ENCODE data around the gene DCLK2. TPM values are rescaled to one million over a fixed set of nuclear protein-coding genes. Genes with fewer than 3 reads are reported as not detected.

Gene DCLK2
- total RNA-seq, 4 donors from 2014 or later: 0.61 to 4.0 (median 0.74) TPM

DNA sequence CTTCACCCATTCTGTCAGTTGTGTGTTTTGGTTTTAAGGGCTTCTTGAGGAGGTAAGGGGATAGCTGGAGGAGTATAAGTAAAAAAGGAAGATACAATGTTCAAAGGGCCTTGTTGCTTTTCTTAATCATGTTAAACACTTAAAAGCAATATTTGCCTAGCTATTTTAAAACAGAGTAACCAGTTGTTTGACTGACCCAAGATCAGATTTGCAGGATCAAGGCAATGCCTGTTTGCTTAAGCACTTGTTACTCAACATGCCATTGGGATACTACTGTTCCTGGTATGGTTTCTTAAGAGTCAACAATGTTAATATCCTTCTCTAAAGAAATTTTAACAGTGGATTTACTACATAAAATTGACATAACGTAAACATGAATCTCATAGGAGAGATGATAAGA is 2.6 kb downstream of the DCLK2 start:
- no peak for TF ChIP-seq POLR2A (IDR thresholded peaks at IDR 0.05)
- TF ChIP-seq, protein P1, sequence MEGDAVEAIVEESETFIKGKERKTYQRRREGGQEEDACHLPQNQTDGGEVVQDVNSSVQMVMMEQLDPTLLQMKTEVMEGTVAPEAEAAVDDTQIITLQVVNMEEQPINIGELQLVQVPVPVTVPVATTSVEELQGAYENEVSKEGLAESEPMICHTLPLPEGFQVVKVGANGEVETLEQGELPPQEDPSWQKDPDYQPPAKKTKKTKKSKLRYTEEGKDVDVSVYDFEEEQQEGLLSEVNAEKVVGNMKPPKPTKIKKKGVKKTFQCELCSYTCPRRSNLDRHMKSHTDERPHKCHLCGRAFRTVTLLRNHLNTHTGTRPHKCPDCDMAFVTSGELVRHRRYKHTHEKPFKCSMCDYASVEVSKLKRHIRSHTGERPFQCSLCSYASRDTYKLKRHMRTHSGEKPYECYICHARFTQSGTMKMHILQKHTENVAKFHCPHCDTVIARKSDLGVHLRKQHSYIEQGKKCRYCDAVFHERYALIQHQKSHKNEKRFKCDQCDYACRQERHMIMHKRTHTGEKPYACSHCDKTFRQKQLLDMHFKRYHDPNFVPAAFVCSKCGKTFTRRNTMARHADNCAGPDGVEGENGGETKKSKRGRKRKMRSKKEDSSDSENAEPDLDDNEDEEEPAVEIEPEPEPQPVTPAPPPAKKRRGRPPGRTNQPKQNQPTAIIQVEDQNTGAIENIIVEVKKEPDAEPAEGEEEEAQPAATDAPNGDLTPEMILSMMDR (IDR thresholded peaks at IDR 0.05): no peak
- no peak overlapping the region for H3K27ac ChIP-seq
- WGBS, 2 donors: 67 to 93% methylated on average over 1 of the region's 1 CpG
- no peak overlapping the region for H3K4me3 ChIP-seq
- peaks cover 0 to 62% (median 0%) of the 10 kb centered on the region in 4 donors for H3K27me3 ChIP-seq
- intact Hi-C loops (cut with DNase I): no loop called here
- peaks cover 0 to 33% (median 9%) of the 10 kb centered on the region in 3 donors for H3K4me1 ChIP-seq
- H3K9me3 ChIP-seq: no peaks in the 10 kb centered on the region
- DNase-seq: no peak
- H3K36me3 ChIP-seq: no peaks in the 10 kb centered on the region

GRCh38 chr4:150082241-150082640 is 4.0 kb downstream of the DCLK2 start:
- H3K27ac ChIP-seq: no peak overlapping the region
- H3K4me3 ChIP-seq: no peak overlapping the region
- no peaks in the 10 kb centered on the region for H3K9me3 ChIP-seq
- peaks cover 0 to 51% (median 0%) of the 10 kb centered on the region in 4 donors for H3K27me3 ChIP-seq
- peaks cover 0 to 33% (median 9%) of the 10 kb centered on the region in 3 donors for H3K4me1 ChIP-seq
- no peak for DNase-seq
- intact Hi-C loops (cut with DNase I): no loop called here
- no peaks in the 10 kb centered on the region for H3K36me3 ChIP-seq
- WGBS, 2 donors: 54 to 81% methylated on average over 1 of the region's 1 CpG
- no peak for TF ChIP-seq POLR2A (IDR thresholded peaks at IDR 0.05)
- TF ChIP-seq, protein P1 (IDR thresholded peaks at IDR 0.05): no peak

- Histone ChIP-seq H3K4me1 (no peaks in the 10 kb centered on the region), H3K27ac (no peak overlapping the region), H3K9me3 (no peaks in the 10 kb centered on the region), H3K36me3 (no peaks in the 10 kb centered on the region), H3K4me3 (no peak overlapping the region), H3K27me3 (peaks cover 0 to 13% (median 0%) of the 10 kb centered on the region in 4 donors)
- DNase-seq: no peak
- WGBS, 2 donors: 44 to 47% methylated on average over 4 of the region's 4 CpGs
- intact Hi-C loops (cut with DNase I): no loop called here
- TF ChIP-seq, protein P1 (IDR thresholded peaks at IDR 0.05): no peak
- TF ChIP-seq POLR2A (IDR thresholded peaks at IDR 0.05): no peak
Measured at GRCh38 chr4:150087006-150087405, 8.8 kb downstream of the DCLK2 start.

DNA sequence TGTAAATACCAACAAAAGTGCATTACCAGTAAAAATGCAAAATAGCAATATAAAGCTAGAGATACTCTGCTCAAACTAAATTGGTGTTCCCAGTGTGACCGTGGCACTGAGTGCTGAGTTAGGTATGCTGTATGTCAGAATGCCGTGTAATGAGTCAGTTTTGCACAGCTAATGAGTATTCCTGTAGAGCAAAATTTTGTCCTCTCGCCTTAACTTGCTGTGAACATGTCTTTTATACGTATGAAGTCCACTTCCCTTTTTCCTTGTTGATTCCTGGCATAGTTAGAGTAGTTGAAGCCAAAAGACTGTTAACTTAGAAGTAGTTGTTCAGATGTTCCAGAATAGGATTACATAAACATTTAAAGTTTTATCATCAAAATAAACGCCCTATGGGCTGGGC is 11.5 kb downstream of the DCLK2 start:
- H3K27me3 ChIP-seq: peaks cover 0 to 4% (median 0%) of the 10 kb centered on the region in 4 donors
- H3K4me1 ChIP-seq: no peaks in the 10 kb centered on the region
- TF ChIP-seq, protein P1 (IDR thresholded peaks at IDR 0.05): no peak
- TF ChIP-seq POLR2A (IDR thresholded peaks at IDR 0.05): no peak
- WGBS, 2 donors: 36 to 55% methylated on average over 5 of the region's 5 CpGs
- H3K9me3 ChIP-seq: no peaks in the 10 kb centered on the region
- no peak overlapping the region for H3K27ac ChIP-seq
- H3K36me3 ChIP-seq: no peaks in the 10 kb centered on the region
- intact Hi-C loops (cut with DNase I): no loop called here
- no peak overlapping the region for H3K4me3 ChIP-seq
- no peak for DNase-seq

DNA sequence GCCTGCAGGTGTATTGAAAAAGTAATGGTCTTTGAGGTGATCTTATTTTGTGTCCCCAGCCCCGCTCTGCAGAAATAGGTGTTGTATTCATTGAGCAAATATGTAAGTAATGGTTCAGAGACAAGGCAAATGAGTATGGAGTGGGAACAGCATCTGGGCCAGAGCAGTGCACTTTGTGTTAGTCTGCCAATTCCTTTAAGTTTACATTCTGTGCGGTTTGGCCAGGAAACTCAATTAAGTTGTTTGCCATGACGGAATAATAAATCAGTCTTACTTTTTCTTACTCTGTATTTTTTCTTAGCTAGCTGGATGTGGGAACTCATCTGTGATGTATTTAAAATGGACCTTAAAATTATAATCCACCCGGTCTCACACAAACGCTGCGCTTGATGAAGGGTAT is 12.6 kb downstream of the DCLK2 start:
- no peaks in the 10 kb centered on the region for H3K9me3 ChIP-seq
- H3K4me3 ChIP-seq: no peak overlapping the region
- no peaks in the 10 kb centered on the region for H3K27me3 ChIP-seq
- H3K36me3 ChIP-seq: no peaks in the 10 kb centered on the region
- TF ChIP-seq, protein P1 (IDR thresholded peaks at IDR 0.05): no peak
- DNase-seq: no peak
- intact Hi-C loops (cut with DNase I): no loop called here
- H3K4me1 ChIP-seq: no peaks in the 10 kb centered on the region
- no peak overlapping the region for H3K27ac ChIP-seq
- 89 to 90% methylated on average over 6 of the region's 6 CpGs for WGBS, 2 donors
